Trophoblast cell (in vitro differentiated cells and primary cell): ENCODE measurements around the gene ABCC8.

Source experiments
- DNase-seq, 2 donors: peaks; one replicate each; pipeline ENCODE4 v3.0.0-alpha.2; 2016
- H2AFZ ChIP-seq: 2 replicates; pipeline ENCODE4 v1.6.1; 2013; ENCODE audit warnings: low read length, moderate library complexity, mild to moderate bottlenecking; ENCODE audit not compliant: insufficient read depth, poor library complexity
- H2AK5ac ChIP-seq: 2 replicates; pipeline ENCODE4 v1.6.1; 2013; ENCODE audit warnings: mild to moderate bottlenecking, low read length
- H2BK120ac ChIP-seq: 2 replicates; pipeline ENCODE4 v1.6.1; 2013; ENCODE audit warnings: low read length, mild to moderate bottlenecking, moderate library complexity; ENCODE audit not compliant: insufficient read depth, poor library complexity
- H2BK12ac ChIP-seq: 2 replicates; pipeline ENCODE4 v1.6.1; 2013; ENCODE audit warnings: mild to moderate bottlenecking, low read length, moderate library complexity
- H2BK5ac ChIP-seq: 2 replicates; pipeline ENCODE4 v1.6.1; 2013; ENCODE audit warnings: low read length, low read depth, moderate library complexity, mild to moderate bottlenecking; ENCODE audit not compliant: poor library complexity
- H3K14ac ChIP-seq: 2 replicates; pipeline ENCODE4 v1.6.1; 2013; ENCODE audit warnings: mild to moderate bottlenecking, low read length
- H3K18ac ChIP-seq: 2 replicates; pipeline ENCODE4 v1.6.1; 2013; ENCODE audit warnings: mild to moderate bottlenecking, low read length
- H3K23ac ChIP-seq: 2 replicates; pipeline ENCODE4 v1.6.1; 2013; ENCODE audit warnings: low read length
- H3K27ac ChIP-seq: 2 replicates; pipeline ENCODE4 v1.5.1; 2013; ENCODE audit warnings: low read depth, mild to moderate bottlenecking, inconsistent platforms, low read length, moderate library complexity
- H3K27me3 ChIP-seq: 2 replicates; pipeline ENCODE4 v1.6.1; 2013; ENCODE audit warnings: inconsistent platforms, mild to moderate bottlenecking, low read length, moderate library complexity; ENCODE audit not compliant: insufficient read depth
- H3K36me3 ChIP-seq, 2 experiments: 1 replicate in 1 of 2; 2 replicates in 1 of 2; pipeline ENCODE4 v1.6.1; 2013; ENCODE audit warnings: low read length in 2 of 2, mild to moderate bottlenecking in 2 of 2, moderate library complexity in 1 of 2; ENCODE audit not compliant: insufficient read depth in 2 of 2, control insufficient read depth in 1 of 2
- H3K4ac ChIP-seq: 2 replicates; pipeline ENCODE4 v1.6.1; 2013; ENCODE audit warnings: low read depth, mild to moderate bottlenecking, low read length, moderate library complexity
- H3K4me1 ChIP-seq, 2 experiments: 1 replicate in 1 of 2; 2 replicates in 1 of 2; pipeline ENCODE4 v1.6.1; 2013; ENCODE audit warnings: low read length in 2 of 2, mild to moderate bottlenecking in 2 of 2, moderate library complexity in 1 of 2; ENCODE audit not compliant: insufficient read depth in 2 of 2, control insufficient read depth in 1 of 2
- H3K4me2 ChIP-seq: 2 replicates; pipeline ENCODE4 v1.6.1; 2013; ENCODE audit warnings: inconsistent platforms, mild to moderate bottlenecking, low read length, moderate library complexity
- H3K4me3 ChIP-seq: 2 replicates; pipeline ENCODE4 v1.5.1; 2013; ENCODE audit warnings: mild to moderate bottlenecking, low read depth, low read length, inconsistent platforms
- H3K79me1 ChIP-seq: one replicate; pipeline ENCODE4 v1.6.1; 2013; ENCODE audit warnings: low read length
- H3K79me2 ChIP-seq: 2 replicates; pipeline ENCODE4 v1.6.1; 2013; ENCODE audit warnings: low read length, mild to moderate bottlenecking; ENCODE audit not compliant: control insufficient read depth, insufficient read depth, poor library complexity
- H3K9ac ChIP-seq: 2 replicates; pipeline ENCODE4 v1.6.1; 2013; ENCODE audit warnings: mild to moderate bottlenecking, low read length
- H3K9me3 ChIP-seq: 2 replicates; pipeline ENCODE4 v1.6.1; 2013; ENCODE audit warnings: low read depth, mild to moderate bottlenecking, control low read depth, inconsistent platforms, low read length; ENCODE audit not compliant: insufficient read depth
- H4K12ac ChIP-seq: 2 replicates; pipeline ENCODE4 v1.6.1; 2013; ENCODE audit warnings: low read depth, mild to moderate bottlenecking, low read length, moderate library complexity
- H4K8ac ChIP-seq: 2 replicates; pipeline ENCODE4 v1.6.1; 2013; ENCODE audit warnings: low read depth, mild to moderate bottlenecking, low read length, moderate library complexity
- H4K91ac ChIP-seq: one replicate; pipeline ENCODE4 v1.6.1; 2013; ENCODE audit warnings: low read depth, mild to moderate bottlenecking, low read length, moderate library complexity
- WGBS: extraction: QIAGEN DNeasy Blood & Tissue Kit; methylation state at CpG from one replicate; pipeline ENCODE4 v1.1.7; 2013; ENCODE audit warnings: missing lambda C conversion rate; ENCODE audit not compliant: insufficient read length, insufficient coverage; ENCODE audit errors: extremely low coverage; 5-methylcytosine and 5-hydroxymethylcytosine counted together

ABCC8 gene

GRCh38 chr11:17378655-17379054 is 98.0 kb downstream of the ABCC8 start:
- H3K4me3 ChIP-seq, result no peak overlapping the region
- no peak overlapping the region for H3K14ac ChIP-seq
- H4K12ac ChIP-seq, result no peak overlapping the region
- H3K27ac ChIP-seq, result no peak overlapping the region
- no peak overlapping the region for H3K4me2 ChIP-seq
- no peak overlapping the region for H2BK120ac ChIP-seq
- H3K4me1 ChIP-seq, result no peaks in the 10 kb centered on the region
- H4K8ac ChIP-seq, result no peak overlapping the region
- WGBS, result no CpG with 5 or more reads among the region's 2 CpGs
- H3K27me3 ChIP-seq, result no peaks in the 10 kb centered on the region
- H3K79me2 ChIP-seq, result no peaks in the 10 kb centered on the region
- H3K18ac ChIP-seq, result no peak overlapping the region
- H4K91ac ChIP-seq, result no peak overlapping the region
- H3K9me3 ChIP-seq, result peaks cover 3% of the 10 kb centered on the region
- H3K9ac ChIP-seq, result no peak overlapping the region
- H2AK5ac ChIP-seq, result no peak overlapping the region
- no peaks in the 10 kb centered on the region for H3K79me1 ChIP-seq
- H3K4ac ChIP-seq, result no peak overlapping the region
- DNase-seq, result no peak
- H3K36me3 ChIP-seq, result no peaks in the 10 kb centered on the region
- H3K23ac ChIP-seq, result no peak overlapping the region
- no peak overlapping the region for H2AFZ ChIP-seq
- H2BK5ac ChIP-seq, result no peak overlapping the region
- no peak overlapping the region for H2BK12ac ChIP-seq

GRCh38 chr11:17376493-17376892 is 100.2 kb downstream of the ABCC8 start:
- no peak overlapping the region for H3K4me2 ChIP-seq
- WGBS, result no CpG with 5 or more reads among the region's 3 CpGs
- no peak overlapping the region for H2BK12ac ChIP-seq
- no peak overlapping the region for H3K23ac ChIP-seq
- H3K27ac ChIP-seq, result no peak overlapping the region
- no peak overlapping the region for H4K8ac ChIP-seq
- H2BK5ac ChIP-seq, result no peak overlapping the region
- H2AK5ac ChIP-seq, result no peak overlapping the region
- H2BK120ac ChIP-seq, result no peak overlapping the region
- H4K12ac ChIP-seq, result no peak overlapping the region
- H3K79me1 ChIP-seq, result no peaks in the 10 kb centered on the region
- H3K9ac ChIP-seq, result no peak overlapping the region
- H2AFZ ChIP-seq, result no peak overlapping the region
- H3K18ac ChIP-seq, result no peak overlapping the region
- no peak overlapping the region for H3K4me3 ChIP-seq
- no peaks in the 10 kb centered on the region for H3K27me3 ChIP-seq
- H3K14ac ChIP-seq, result no peak overlapping the region
- H3K36me3 ChIP-seq, result no peaks in the 10 kb centered on the region
- H4K91ac ChIP-seq, result no peak overlapping the region
- H3K4ac ChIP-seq, result no peak overlapping the region
- H3K9me3 ChIP-seq, result peaks cover 17% of the 10 kb centered on the region
- peak in 1 of 2 donors; percentile 51 for DNase-seq
- no peaks in the 10 kb centered on the region for H3K79me2 ChIP-seq
- no peaks in the 10 kb centered on the region for H3K4me1 ChIP-seq

- Histone ChIP-seq H3K23ac (no peak overlapping the region), H3K4me1 (no peaks in the 10 kb centered on the region), H3K27ac (no peak overlapping the region), H2BK120ac (no peak overlapping the region), H3K79me1 (no peaks in the 10 kb centered on the region), H3K14ac (no peak overlapping the region), H4K12ac (no peak overlapping the region), H2AFZ (no peak overlapping the region), H3K9ac (no peak overlapping the region), H3K9me3 (peaks cover 18% of the 10 kb centered on the region), H4K91ac (no peak overlapping the region), H3K36me3 (no peaks in the 10 kb centered on the region), H3K4me2 (no peak overlapping the region), H2AK5ac (no peak overlapping the region), H4K8ac (no peak overlapping the region), H3K79me2 (no peaks in the 10 kb centered on the region), H3K27me3 (no peaks in the 10 kb centered on the region), H2BK12ac (no peak overlapping the region), H3K18ac (no peak overlapping the region), H2BK5ac (no peak overlapping the region), H3K4me3 (no peak overlapping the region), H3K4ac (no peak overlapping the region)
- no peak for DNase-seq
- WGBS, result no CpG with 5 or more reads among the region's 5 CpGs
These were observed 101.1 kb downstream of the ABCC8 start for GRCh38 chr11:17375547-17375946.

GRCh38 chr11:17371614-17372013 is 105.0 kb downstream of the ABCC8 start:
- H2BK120ac ChIP-seq, result no peak overlapping the region

More at GRCh38 chr11:17371614-17372013, 105.0 kb downstream of the ABCC8 start:
- Histone ChIP-seq H3K9ac (no peak overlapping the region), H3K4ac (no peak overlapping the region), H3K4me3 (no peak overlapping the region), H3K36me3 (no peaks in the 10 kb centered on the region), H3K14ac (no peak overlapping the region), H2BK12ac (no peak overlapping the region), H3K4me1 (no peaks in the 10 kb centered on the region), H3K79me2 (no peaks in the 10 kb centered on the region), H4K8ac (no peak overlapping the region), H4K12ac (no peak overlapping the region), H3K79me1 (no peaks in the 10 kb centered on the region), H3K9me3 (peaks cover 31% of the 10 kb centered on the region), H2AFZ (no peak overlapping the region), H3K27me3 (no peaks in the 10 kb centered on the region), H3K23ac (no peak overlapping the region), H2BK5ac (no peak overlapping the region), H3K4me2 (no peak overlapping the region), H3K27ac (no peak overlapping the region), H3K18ac (no peak overlapping the region), H2AK5ac (no peak overlapping the region), H4K91ac (no peak overlapping the region)
- no CpG with 5 or more reads among the region's 3 CpGs for WGBS
- DNase-seq, result no peak
